Gastroesophageal sphincter (tissue), 4 donors: Measurements from ENCODE around the gene CDC123. TPM values are rescaled to one million over a fixed set of nuclear protein-coding genes. Genes with fewer than 3 reads are reported as not detected.

Experiments
- ATAC-seq: fragments of 150-250 bp; one replicate; pipeline ENCODE4 v1.9.1; 2016; ENCODE audit warnings: mild to moderate bottlenecking, moderate library complexity
- H3K27ac ChIP-seq, 4 donors: fragments of 200-600 bp; sonication (generic) in 3 of 4; 1 replicate in 3 of 4; 2 replicates in 1 of 4; pipeline ENCODE4 v1.5.1; 2016 to 2019
- H3K27me3 ChIP-seq: fragments of 200-600 bp; sonication (generic); one replicate; pipeline ENCODE4 v1.5.1; 2019
- H3K36me3 ChIP-seq, 2 donors: fragments of 200-600 bp; sonication (generic); one replicate each; pipeline ENCODE4 v1.5.1; 2019; ENCODE audit warnings: control low read depth in 1 of 2
- H3K4me1 ChIP-seq, 3 donors: fragments of 200-600 bp; sonication (generic); 1 replicate in 2 of 3; 2 replicates in 1 of 3; pipeline ENCODE4 v1.5.1; 2016 to 2019; ENCODE audit warnings: control low read depth in 2 of 3
- H3K4me3 ChIP-seq, 2 donors: fragments of 200-600 bp; sonication (generic); one replicate each; pipeline ENCODE4 v1.5.1; 2019; ENCODE audit warnings: mild to moderate bottlenecking in 1 of 2, moderate library complexity in 1 of 2
- H3K9me3 ChIP-seq, 3 donors: fragments of 200-600 bp; sonication (generic); one replicate each; pipeline ENCODE4 v1.5.1; 2017 to 2019; ENCODE audit warnings: control low read depth in 2 of 3
- CTCF ChIP-seq, 4 experiments: fragments of 200-600 bp in 2 of 4; fragments of 450-650 bp in 2 of 4; sonication (generic) in 1 of 4; IDR thresholded peaks; one replicate each; pipeline ENCODE4 v1.5.1; 2017 to 2019; ENCODE audit warnings: antibody characterized with exemption in 4 of 4, mild to moderate bottlenecking in 2 of 4, moderate library complexity in 2 of 4
- EP300 ChIP-seq: sonication (generic); formaldehyde crosslinking; IDR thresholded peaks from one replicate; pipeline ENCODE4 v1.6.1; 2017; ENCODE audit warnings: antibody characterized with exemption, mild to moderate bottlenecking
- POLR2A ChIP-seq, 2 donors: fragments of 450-650 bp; IDR thresholded peaks; one replicate each; pipeline ENCODE4 v1.6.1; 2017; ENCODE audit warnings: antibody characterized with exemption in 2 of 2, mild to moderate bottlenecking in 2 of 2, moderate library complexity in 1 of 2
- POLR2AphosphoS5 ChIP-seq: sonication (generic); formaldehyde crosslinking; IDR thresholded peaks from one replicate; pipeline ENCODE4 v1.6.1; 2017; ENCODE audit warnings: antibody characterized with exemption
- WGBS, 2 donors: methylation state at CpG; one replicate each; pipeline ENCODE4 v1.1.5; 2018; ENCODE audit warnings: low coverage in 1 of 2; 5-methylcytosine and 5-hydroxymethylcytosine counted together
- total RNA-seq, 4 donors: library from RNA; depleted of rRNA; stranded (reverse); fragments of >200 nt; gene quantifications; one replicate each; pipeline ENCODE4 v1.1.0, GENCODE V29; 2016

Gene CDC123
- total RNA-seq, 4 donors from 2014 or later: 53.5 to 83.7 (median 68.0) TPM

GRCh38 chr10:12252882-12253546, 57.0 kb downstream of the CDC123 start:
- TF ChIP-seq CTCF (IDR thresholded peaks at IDR 0.05) (no peak), POLR2AphosphoS5 (no peak), EP300 (no peak)
- 91 to 93% methylated on average over 9 to 13 of the region's 13 CpGs for WGBS, 2 donors
- peaks cover 0 to 34% of the 10 kb centered on the region in 2 donors for H3K36me3 ChIP-seq
- H3K4me1 ChIP-seq: peaks cover 0 to 15% (median 4%) of the 10 kb centered on the region in 3 donors
- no peaks in the 10 kb centered on the region for H3K27me3 ChIP-seq
- no peaks in the 10 kb centered on the region for H3K9me3 ChIP-seq
- H3K4me3 ChIP-seq: no peak overlapping the region
- ATAC-seq: no peak
- H3K27ac ChIP-seq: no peak overlapping the region

GRCh38 chr10:12255048-12255447, 59.1 kb downstream of the CDC123 start:
- Histone ChIP-seq H3K4me3 (no peak overlapping the region), H3K9me3 (no peaks in the 10 kb centered on the region), H3K27ac (peak overlapping the region in 2 of 4 donors; percentile 44 to 65), H3K4me1 (peaks cover 0 to 15% (median 4%) of the 10 kb centered on the region in 3 donors), H3K27me3 (no peaks in the 10 kb centered on the region), H3K36me3 (peaks cover 0 to 13% of the 10 kb centered on the region in 2 donors)
- no peak for TF ChIP-seq CTCF (IDR thresholded peaks at IDR 0.05)
- no peak for TF ChIP-seq EP300
- TF ChIP-seq POLR2AphosphoS5: no peak
- TF ChIP-seq POLR2A (IDR thresholded peaks at IDR 0.05): no peak
- ATAC-seq: no peak
- 8 to 13% methylated on average over 1 of the region's 1 CpG for WGBS, 2 donors

GRCh38 chr10:12259988-12260387, 64.0 kb downstream of the CDC123 start:
- Histone ChIP-seq H3K27me3 (no peaks in the 10 kb centered on the region), H3K36me3 (no peaks in the 10 kb centered on the region), H3K4me3 (no peak overlapping the region), H3K9me3 (no peaks in the 10 kb centered on the region), H3K4me1 (peaks cover 0 to 22% (median 6%) of the 10 kb centered on the region in 3 donors), H3K27ac (no peak overlapping the region)
- ATAC-seq: no peak
- 79 to 100% methylated on average over 3 to 4 of the region's 4 CpGs for WGBS, 2 donors
- TF ChIP-seq POLR2AphosphoS5 (no peak), EP300 (no peak), CTCF (IDR thresholded peaks at IDR 0.05) (no peak), POLR2A (IDR thresholded peaks at IDR 0.05) (no peak)

- no peak for TF ChIP-seq CTCF (IDR thresholded peaks at IDR 0.05)
- TF ChIP-seq POLR2AphosphoS5: no peak
- no peak for TF ChIP-seq EP300
- TF ChIP-seq POLR2A (IDR thresholded peaks at IDR 0.05): no peak
- Histone ChIP-seq H3K27me3 (no peaks in the 10 kb centered on the region), H3K9me3 (no peaks in the 10 kb centered on the region), H3K36me3 (no peaks in the 10 kb centered on the region), H3K4me3 (no peak overlapping the region), H3K4me1 (peaks cover 0 to 22% (median 6%) of the 10 kb centered on the region in 3 donors), H3K27ac (no peak overlapping the region)
- 93 to 96% methylated on average over 3 of the region's 3 CpGs for WGBS, 2 donors
- ATAC-seq: no peak
Measured at GRCh38 chr10:12262278-12262981, 66.4 kb downstream of the CDC123 start.
